ENCODE data around the gene SEC61G.
A peak's percentile ranks its signal among the peaks of the same experiment; 100 is the strongest.

The SEC61G gene

DNA sequence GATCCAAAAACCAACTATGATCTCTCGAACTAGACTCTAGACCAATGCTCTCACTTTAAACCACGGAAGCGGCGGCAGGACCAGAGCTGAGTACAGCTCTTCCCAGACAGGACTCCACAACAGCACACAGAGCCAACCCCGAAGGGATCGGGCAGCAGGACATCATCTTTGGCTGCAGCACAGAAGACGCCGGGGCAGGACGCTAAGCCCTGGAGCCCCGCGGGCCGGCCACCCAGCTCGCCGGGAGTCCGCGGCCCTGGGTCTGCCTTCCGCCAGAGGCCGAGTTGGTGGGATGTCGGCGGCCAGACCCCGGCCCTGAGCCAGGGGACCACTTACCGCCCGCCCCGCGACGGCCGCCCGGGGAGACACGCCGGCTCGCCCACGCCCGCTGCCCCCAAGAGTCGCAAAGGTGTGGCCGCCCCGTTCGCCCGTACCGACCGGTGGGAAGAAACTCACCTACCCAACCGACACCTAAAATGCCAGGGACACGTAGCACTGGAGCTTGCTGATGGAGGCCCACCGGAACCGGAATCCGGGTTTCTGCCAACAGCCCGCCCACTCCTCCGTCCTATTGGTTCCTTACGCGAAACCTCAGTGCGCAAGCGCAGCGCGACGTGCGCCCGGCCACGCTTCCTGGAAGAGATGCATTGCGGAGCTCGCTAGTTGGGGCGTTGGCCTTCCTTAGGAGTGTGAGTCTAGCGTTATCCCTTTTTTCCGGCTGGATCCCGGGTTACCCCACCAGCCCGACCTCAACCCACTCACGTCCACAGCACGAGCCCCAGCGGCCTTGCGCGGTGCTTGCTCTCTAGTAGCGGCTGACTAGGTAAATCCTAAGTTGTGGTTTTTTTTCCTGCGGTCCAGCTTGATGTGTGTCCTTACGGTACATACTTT, at the start of gene SEC61G:
Gene SEC61G, minus strand, starts transcription at position 510 of the 891 bp plus-strand sequence. CDS start 1,623 bp downstream, outside the sequence.
- Mint-ChIP-seq H3K4me3 (peak within 1 kb of the TSS; percentile 100), H3K4me1 (peaks cover 36% of the 10 kb centered on the region), H3K27ac (peak within 1 kb of the TSS; percentile 96), H3K9me3 (no peaks in the 10 kb centered on the region), H3K36me3 (peaks cover 27% of the 10 kb centered on the region), H3K27me3 (peaks cover 12% of the 10 kb centered on the region)
- CTCF ChIA-PET: interaction anchor here (0.6 to 4.7 kb wide), 4 partner anchors 12 to 497 kb away, joined by 3 to 28 read pairs (median 3); no protein-coding TSS in a partner anchor
- peak; percentile 97 for DNase-seq

DNA sequence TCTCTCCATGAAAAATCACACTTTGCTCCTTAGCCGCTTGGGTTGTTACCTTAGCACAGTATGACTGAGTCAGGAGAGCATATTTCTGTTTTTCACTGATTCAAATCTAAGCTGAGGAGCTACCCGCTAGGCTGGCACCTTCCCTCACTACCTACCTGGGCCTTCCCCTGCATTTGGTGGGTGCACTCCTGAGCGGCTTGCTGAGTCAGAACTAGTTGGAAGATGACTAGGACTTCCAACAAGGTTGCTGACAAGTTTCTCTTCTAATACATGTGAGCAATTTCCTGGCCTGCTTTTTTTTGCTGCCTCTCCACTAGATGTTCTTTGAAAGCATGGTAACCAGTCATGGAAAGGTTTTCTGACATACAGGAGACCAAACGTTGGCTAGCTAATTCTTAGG, 43.8 kb upstream of the SEC61G start:
- CTCF ChIA-PET: no interaction called here
- no peak overlapping the region for H3K4me3 Mint-ChIP-seq
- no peaks in the 10 kb centered on the region for H3K9me3 Mint-ChIP-seq
- no peak overlapping the region for H3K27ac Mint-ChIP-seq
- no peak for DNase-seq
- H3K4me1 Mint-ChIP-seq: no peaks in the 10 kb centered on the region
- H3K27me3 Mint-ChIP-seq: peaks cover 3% of the 10 kb centered on the region
- H3K36me3 Mint-ChIP-seq: no peaks in the 10 kb centered on the region

DNA sequence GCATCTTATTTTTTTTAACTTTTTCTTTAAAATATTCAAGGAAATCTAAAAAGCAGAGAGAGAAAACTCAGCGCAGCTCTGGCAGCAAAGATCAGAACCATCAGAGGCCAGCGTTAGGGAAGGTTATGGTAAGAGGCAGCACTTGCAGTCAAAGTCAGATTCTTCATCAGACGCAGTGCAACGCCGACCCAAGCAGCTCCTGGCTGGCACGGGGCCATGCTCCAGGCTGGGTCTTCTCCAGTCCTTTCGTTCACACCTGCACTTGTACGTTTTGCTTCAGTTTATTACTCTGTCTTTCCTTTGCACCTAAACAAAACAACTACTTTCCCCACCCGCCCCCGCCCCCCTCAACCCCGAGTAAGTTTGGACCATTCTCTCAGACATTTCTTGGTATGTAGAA, 43.1 kb upstream of the SEC61G start:
- DNase-seq: no peak
- CTCF ChIA-PET: no interaction called here
- H3K27me3 Mint-ChIP-seq: peaks cover 3% of the 10 kb centered on the region
- H3K36me3 Mint-ChIP-seq: no peaks in the 10 kb centered on the region
- H3K4me3 Mint-ChIP-seq: no peak overlapping the region
- no peak overlapping the region for H3K27ac Mint-ChIP-seq
- H3K4me1 Mint-ChIP-seq: no peaks in the 10 kb centered on the region
- H3K9me3 Mint-ChIP-seq: no peaks in the 10 kb centered on the region

DNA sequence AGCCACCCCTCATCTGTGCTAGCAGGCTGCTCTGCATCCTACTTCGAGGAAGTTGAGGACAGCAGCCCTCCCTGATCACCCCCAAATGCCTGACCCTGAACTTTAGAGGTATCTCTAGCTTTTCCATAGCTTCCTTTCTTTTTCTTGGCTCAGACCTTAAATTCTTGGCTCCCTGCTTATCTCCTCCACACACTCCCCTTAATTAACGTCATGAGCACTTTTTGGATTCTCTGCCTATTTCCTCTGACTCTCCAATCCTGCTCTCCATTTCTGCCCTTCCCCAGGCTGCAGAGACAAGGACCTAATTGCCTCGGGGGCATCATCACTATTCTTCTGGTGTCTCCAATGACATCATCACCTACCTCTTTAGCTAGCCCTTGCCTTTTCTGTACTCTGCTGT, 40.8 kb upstream of the SEC61G start:
- Mint-ChIP-seq H3K4me3 (no peak overlapping the region), H3K27ac (no peak overlapping the region), H3K9me3 (no peaks in the 10 kb centered on the region), H3K36me3 (no peaks in the 10 kb centered on the region), H3K27me3 (no peaks in the 10 kb centered on the region), H3K4me1 (no peaks in the 10 kb centered on the region)
- CTCF ChIA-PET: no interaction called here
- no peak for DNase-seq

- Mint-ChIP-seq H3K27me3 (no peaks in the 10 kb centered on the region), H3K27ac (no peak overlapping the region), H3K4me3 (no peak overlapping the region), H3K4me1 (no peaks in the 10 kb centered on the region), H3K9me3 (no peaks in the 10 kb centered on the region), H3K36me3 (no peaks in the 10 kb centered on the region)
- DNase-seq: no peak
- CTCF ChIA-PET: no interaction called here
Observed at GRCh38 chr7:54798530-54798929, 39.5 kb upstream of the SEC61G start.

DNA sequence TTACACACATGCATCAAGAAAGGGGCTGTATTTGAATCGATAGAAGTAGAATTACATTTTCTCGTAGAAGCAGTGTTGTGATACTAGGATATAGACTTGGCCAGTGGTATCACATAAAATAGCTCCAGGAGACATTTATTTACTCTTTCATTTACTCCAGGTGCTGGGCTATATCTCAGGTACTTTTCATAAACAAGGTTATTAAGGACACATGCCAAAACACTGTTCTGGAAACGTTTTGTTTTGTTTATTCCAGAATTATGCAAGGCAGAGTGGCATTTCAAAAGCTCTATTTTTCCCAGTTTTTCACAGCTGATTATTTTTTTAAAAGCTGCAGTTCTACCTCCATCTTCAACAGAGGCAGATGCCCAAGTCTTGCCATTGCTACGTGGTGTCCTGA, 37.8 kb upstream of the SEC61G start:
- CTCF ChIA-PET: no interaction called here
- Mint-ChIP-seq H3K4me1 (no peaks in the 10 kb centered on the region), H3K36me3 (no peaks in the 10 kb centered on the region), H3K9me3 (no peaks in the 10 kb centered on the region), H3K27me3 (no peaks in the 10 kb centered on the region), H3K4me3 (no peak overlapping the region), H3K27ac (no peak overlapping the region)
- no peak for DNase-seq

- H3K36me3 Mint-ChIP-seq: no peaks in the 10 kb centered on the region
Observed at GRCh38 chr7:54796150-54796549, 37.1 kb upstream of the SEC61G start.

GRCh38 chr7:54792383-54792782, 33.4 kb upstream of the SEC61G start:
- H3K27me3 Mint-ChIP-seq: peaks cover 8% of the 10 kb centered on the region
- CTCF ChIA-PET: no interaction called here
- H3K4me1 Mint-ChIP-seq: no peaks in the 10 kb centered on the region
- H3K36me3 Mint-ChIP-seq: no peaks in the 10 kb centered on the region
- H3K4me3 Mint-ChIP-seq: no peak overlapping the region
- no peak overlapping the region for H3K27ac Mint-ChIP-seq
- DNase-seq: no peak
- H3K9me3 Mint-ChIP-seq: no peaks in the 10 kb centered on the region

More at GRCh38 chr7:54796150-54796549, 37.1 kb upstream of the SEC61G start:
- Mint-ChIP-seq H3K27me3 (no peaks in the 10 kb centered on the region), H3K4me3 (no peak overlapping the region), H3K4me1 (no peaks in the 10 kb centered on the region), H3K9me3 (no peaks in the 10 kb centered on the region), H3K27ac (no peak overlapping the region)
- DNase-seq: no peak
- CTCF ChIA-PET: no interaction called here

DNA sequence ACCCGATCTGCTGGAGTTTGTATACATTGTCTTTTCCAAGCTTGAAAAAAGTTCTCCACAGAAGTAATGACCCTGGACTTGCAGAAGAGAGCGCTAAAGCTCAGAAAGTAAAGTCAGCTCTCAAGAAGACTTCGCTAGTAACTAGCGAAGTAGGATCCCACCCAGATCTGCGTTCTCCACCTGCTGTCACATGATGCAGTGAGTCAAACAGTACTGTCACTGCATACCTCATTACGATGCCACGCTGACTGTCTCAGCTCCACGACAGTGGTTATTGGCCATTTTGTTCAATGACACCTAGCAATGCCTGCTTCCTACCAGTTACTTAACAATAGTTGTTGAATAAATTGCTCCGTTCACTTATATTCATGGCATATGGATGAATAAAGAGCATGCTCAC, 29.7 kb upstream of the SEC61G start:
- no peaks in the 10 kb centered on the region for H3K9me3 Mint-ChIP-seq
- H3K27me3 Mint-ChIP-seq: peaks cover 8% of the 10 kb centered on the region
- H3K27ac Mint-ChIP-seq: no peak overlapping the region
- no peaks in the 10 kb centered on the region for H3K4me1 Mint-ChIP-seq
- H3K4me3 Mint-ChIP-seq: no peak overlapping the region
- H3K36me3 Mint-ChIP-seq: no peaks in the 10 kb centered on the region
- CTCF ChIA-PET: interaction anchor here (0.7 to 3.0 kb wide), 3 partner anchors 15 to 465 kb away, joined by 4 to 30 read pairs (median 12); no protein-coding TSS in a partner anchor
- peak; percentile 26 for DNase-seq

GRCh38 chr7:54785261-54785660, 26.2 kb upstream of the SEC61G start:
- Mint-ChIP-seq H3K27ac (no peak overlapping the region), H3K36me3 (no peaks in the 10 kb centered on the region), H3K9me3 (no peaks in the 10 kb centered on the region), H3K4me1 (no peaks in the 10 kb centered on the region), H3K27me3 (peaks cover 8% of the 10 kb centered on the region), H3K4me3 (no peak overlapping the region)
- CTCF ChIA-PET: no interaction called here
- DNase-seq: no peak

DNA sequence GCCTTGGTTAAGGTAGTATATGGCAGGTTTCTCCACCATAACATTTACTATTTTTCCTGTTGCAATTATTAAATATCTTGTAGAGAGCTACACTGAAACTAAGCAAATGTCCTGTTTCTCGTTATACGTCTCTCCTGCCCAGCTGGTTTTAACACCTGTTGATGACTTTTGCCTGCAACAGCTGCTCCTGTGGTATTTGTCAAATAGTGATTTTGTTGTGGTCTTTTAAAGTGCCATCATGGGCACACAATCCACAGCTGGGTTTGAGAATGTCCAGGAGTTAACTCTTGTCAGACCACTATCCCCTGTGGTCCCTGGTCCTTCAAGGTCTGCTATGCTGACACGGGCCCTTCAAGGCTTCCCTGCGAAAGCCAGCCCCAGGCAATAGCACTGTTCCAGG, 24.9 kb upstream of the SEC61G start:
- Mint-ChIP-seq H3K36me3 (no peaks in the 10 kb centered on the region), H3K4me1 (no peaks in the 10 kb centered on the region)

DNA sequence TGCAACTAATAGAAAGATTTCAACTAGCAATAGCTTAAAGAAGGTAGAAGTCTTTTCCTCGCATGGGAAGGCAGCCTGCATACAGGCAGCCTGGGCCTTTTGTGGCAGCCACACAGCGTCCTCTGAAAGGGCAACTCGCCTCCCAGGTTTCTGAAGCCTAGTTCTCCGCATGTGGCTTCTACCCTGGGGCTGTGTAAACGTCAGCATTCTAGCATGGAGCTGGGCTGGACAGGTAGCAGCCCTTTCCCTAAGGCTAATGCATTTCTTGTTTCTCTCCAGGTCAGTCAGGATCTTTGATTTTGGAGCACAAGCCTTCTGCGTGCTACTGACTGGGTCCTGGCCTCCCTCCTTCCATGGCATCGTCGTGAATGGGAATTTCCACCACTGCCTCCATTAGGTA, 23.8 kb upstream of the SEC61G start:
- CTCF ChIA-PET: no interaction called here
- no peaks in the 10 kb centered on the region for H3K9me3 Mint-ChIP-seq
- DNase-seq: no peak
- no peaks in the 10 kb centered on the region for H3K4me1 Mint-ChIP-seq
- no peak overlapping the region for H3K27ac Mint-ChIP-seq
- H3K27me3 Mint-ChIP-seq: peaks cover 5% of the 10 kb centered on the region
- H3K4me3 Mint-ChIP-seq: no peak overlapping the region
- H3K36me3 Mint-ChIP-seq: no peaks in the 10 kb centered on the region

More for the DNA sequence above, 24.9 kb upstream of the SEC61G start:
- CTCF ChIA-PET: no interaction called here
- DNase-seq: no peak
- peaks cover 7% of the 10 kb centered on the region for H3K27me3 Mint-ChIP-seq
- H3K4me3 Mint-ChIP-seq: no peak overlapping the region
- no peaks in the 10 kb centered on the region for H3K9me3 Mint-ChIP-seq
- H3K27ac Mint-ChIP-seq: no peak overlapping the region

GRCh38 chr7:54782314-54782713, 23.3 kb upstream of the SEC61G start:
- CTCF ChIA-PET: no interaction called here
- peaks cover 3% of the 10 kb centered on the region for H3K27me3 Mint-ChIP-seq

GRCh38 chr7:54781134-54781920, 22.3 kb upstream of the SEC61G start:
- Mint-ChIP-seq H3K36me3 (no peaks in the 10 kb centered on the region), H3K27ac (no peak overlapping the region), H3K4me1 (no peaks in the 10 kb centered on the region), H3K9me3 (peaks cover 7% of the 10 kb centered on the region), H3K27me3 (peaks cover 3% of the 10 kb centered on the region), H3K4me3 (no peak overlapping the region)
- CTCF ChIA-PET: interaction anchor here (2.4 kb wide), 1 partner anchor 474 kb away, joined by 7 read pairs; no protein-coding TSS in a partner anchor
- no peak for DNase-seq

More at GRCh38 chr7:54782314-54782713, 23.3 kb upstream of the SEC61G start:
- DNase-seq: no peak
- Mint-ChIP-seq H3K36me3 (no peaks in the 10 kb centered on the region), H3K4me1 (no peaks in the 10 kb centered on the region), H3K27ac (no peak overlapping the region), H3K9me3 (no peaks in the 10 kb centered on the region), H3K4me3 (no peak overlapping the region)

All from activated naive CD4-positive, alpha-beta T cell treated with anti-CD3 and anti-CD28 coated beads, Interleukin-2, amount 10 ng/mL, durations not matched to agents 7 days and 5 days (primary cell).